SH-SY5Y (cell line): ENCODE measurements around the gene KRT77.

ENCODE experiments used
- GATA2 ChIP-seq: IDR thresholded peaks from 2 replicates; pipeline ENCODE4 v1.6.1; 2011; ENCODE audit warnings: mild to moderate bottlenecking, low read depth, low read length
- GATA3 ChIP-seq: IDR thresholded peaks from 2 replicates; pipeline ENCODE4 v1.6.1; 2011; ENCODE audit warnings: low read depth, mild to moderate bottlenecking, low read length, moderate library complexity

The KRT77 gene

DNA sequence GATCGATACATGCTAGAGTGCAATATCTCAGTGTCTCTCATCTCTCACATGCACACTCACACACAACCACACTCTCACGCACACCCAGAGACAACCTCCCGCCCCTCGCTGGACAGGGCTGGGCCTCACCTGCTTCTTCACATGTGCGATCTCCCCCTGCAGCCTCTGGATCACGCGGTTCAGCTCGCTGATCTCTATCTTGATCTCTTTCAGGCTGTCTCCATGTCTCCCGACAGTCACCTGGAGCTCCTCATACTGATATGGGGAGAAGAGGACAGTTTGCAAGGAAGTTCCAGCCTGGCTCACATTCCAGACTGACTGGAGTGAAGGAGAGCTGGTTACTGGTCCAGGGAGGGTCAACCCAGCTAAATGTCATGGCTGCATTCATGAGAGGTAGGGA is 55.7 kb downstream of the KRT77 start:
- TF ChIP-seq GATA3, result no peak
- TF ChIP-seq GATA2, result no peak

DNA sequence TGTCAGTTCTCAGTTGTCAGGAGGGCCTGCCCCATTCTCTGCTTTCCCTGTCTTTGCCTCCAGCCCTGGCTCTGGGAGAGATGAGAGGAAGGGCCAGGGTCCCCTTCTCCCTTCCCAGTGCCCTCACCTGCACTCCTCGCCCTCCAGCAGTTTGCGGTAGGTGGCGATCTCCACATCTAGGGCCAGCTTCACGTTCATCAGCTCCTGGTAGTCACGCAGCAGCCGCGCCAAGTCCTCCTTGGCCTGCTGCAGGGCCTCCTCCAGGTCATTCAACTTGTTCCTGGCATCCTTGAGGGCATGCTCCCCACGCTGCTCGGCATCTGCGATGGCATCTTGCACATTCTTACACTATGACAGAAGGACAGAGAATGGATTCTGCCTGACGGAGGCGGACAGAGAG is 56.7 kb downstream of the KRT77 start:
- no peak for TF ChIP-seq GATA3
- no peak for TF ChIP-seq GATA2

DNA sequence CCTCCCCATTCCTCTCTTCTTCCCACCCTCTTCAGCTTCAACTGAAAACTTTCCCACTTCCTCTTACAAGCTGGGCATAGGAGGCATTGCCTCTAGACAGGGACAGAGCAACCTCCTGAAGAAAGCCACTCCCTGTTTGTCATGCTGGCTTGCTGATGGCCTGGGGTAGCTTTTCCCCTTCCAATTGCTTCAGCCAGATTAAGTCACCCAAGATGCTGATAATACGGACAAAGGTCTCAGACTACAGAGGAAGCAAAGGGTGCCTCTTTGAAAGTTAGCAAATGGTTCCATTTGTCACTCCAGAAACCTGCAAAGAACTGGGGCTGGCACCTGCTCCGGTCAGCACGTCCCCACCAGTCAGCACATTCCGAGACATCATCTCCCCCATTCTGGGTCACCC is 57.3 kb downstream of the KRT77 start:
- TF ChIP-seq GATA2, result no peak
- no peak for TF ChIP-seq GATA3

DNA sequence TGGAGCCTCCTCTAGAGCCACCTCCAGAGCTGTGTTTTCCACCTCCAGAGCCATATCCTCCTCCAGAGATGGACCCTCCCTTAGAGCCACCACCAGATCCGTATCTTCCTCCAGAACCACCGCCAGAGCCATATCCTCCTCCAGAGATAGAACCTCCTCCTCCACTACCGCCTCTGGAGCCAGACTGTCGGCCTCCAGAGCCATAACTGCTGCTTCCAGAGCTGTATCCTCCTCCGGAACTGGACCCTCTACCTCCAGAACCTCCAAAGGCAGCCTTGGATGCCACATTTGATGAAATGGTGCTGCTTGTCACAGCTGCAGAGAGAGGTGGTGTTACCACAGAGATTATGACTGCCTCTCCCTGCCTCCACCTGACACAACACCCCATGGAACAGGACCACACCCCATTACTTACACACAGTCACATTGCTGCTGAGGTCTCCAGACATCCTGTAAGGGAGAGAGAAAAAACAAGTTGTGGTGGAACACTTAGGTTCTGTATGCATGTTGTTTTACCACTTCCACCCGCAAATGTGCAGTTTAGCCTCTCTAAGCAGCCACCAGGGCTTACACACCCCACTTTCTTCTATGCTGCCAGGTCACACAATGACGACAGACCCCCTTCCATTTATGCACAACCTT is 58.1 kb downstream of the KRT77 start:
- TF ChIP-seq GATA2, result no peak

DNA sequence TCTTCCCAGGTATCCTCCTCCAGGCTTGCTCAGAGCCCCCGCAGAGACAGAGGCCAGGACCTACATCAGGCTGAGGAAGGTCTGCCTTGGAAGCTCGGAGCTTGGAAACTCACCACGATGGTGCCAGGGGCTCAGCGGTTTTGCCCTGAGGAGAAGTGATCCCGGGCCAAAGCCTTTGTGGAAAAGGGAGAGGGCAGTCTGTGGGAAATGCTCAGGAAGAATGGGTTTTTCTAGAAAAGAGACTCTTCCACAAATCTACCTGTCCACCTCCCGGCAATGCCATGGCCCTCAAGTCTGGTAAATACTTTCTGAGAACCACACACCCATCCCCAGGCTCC is 59.3 kb downstream of the KRT77 start:
- TF ChIP-seq GATA2, result no peak
- no peak for TF ChIP-seq GATA3

DNA sequence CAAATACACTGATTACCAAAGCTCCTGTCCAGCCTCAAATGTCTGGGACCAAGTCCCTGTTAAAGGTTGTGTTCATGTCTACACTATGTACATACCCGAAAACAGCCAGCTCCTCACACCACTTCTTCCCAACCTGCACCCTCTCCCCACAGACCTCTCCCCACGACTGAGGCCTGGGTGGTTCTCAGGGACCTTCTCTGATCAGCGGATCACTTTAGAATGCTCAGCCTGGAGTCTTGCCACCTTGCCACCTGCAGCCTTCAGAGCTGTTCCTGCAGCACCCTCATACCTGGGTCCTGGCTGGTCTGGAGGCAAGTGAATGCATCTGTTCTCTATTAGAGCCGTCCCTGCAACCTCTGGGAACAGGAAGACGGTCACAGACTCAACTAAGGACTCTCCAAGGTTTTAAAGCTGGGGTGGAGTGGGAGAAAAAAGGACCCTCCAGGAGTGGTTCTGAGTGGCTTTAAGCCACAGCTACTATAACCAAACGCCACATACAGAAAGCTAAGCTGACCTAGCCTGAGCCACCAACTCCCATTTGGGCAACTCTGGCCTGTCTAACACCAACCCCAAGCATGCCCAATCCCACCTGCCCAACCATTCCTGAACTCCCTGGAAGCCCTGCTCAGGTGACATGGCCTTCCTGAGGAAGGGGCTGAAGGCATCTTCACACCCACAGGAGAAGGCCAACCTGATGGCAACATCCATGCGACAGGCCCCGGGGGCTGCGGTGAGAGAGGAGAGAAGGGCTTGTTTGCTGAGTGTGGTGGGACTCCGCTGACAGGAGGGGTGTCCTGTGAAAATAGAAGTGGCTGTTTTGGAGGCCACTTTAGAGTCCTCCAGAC is 59.9 kb downstream of the KRT77 start:
- TF ChIP-seq GATA3 (no peak), GATA2 (no peak)

DNA sequence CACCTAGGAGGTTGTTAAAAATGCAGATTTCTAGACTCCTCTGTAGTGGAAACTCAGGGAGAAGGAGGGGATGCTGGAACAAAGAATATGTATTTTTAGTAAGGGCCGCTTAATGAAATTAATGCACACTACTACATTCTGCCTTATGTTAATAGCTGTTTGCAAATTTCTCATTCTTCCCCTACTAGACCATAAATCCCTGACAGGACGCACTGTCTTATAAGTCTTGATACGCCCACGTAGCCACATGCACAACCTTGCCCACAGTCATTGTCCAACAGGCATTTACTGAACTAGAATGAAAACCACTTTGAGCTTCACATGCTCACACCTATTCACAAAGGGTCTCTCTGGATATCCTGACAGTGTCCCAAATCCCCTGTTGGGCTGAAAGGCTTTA is 61.9 kb downstream of the KRT77 start:
- no peak for TF ChIP-seq GATA3
- TF ChIP-seq GATA2, result no peak
